GM20000 (cell line): ENCODE results near the gene YIF1A.

Experiments used
- DNase-seq: peaks from one replicate; pipeline ENCODE4 v3.0.0; 2012; ENCODE audit warnings: low spot score
- TF ChIP-seq, protein P1 (sequence below): IDR thresholded peaks from 2 replicates; pipeline ENCODE4 v1.5.1; 2012; ENCODE audit warnings: mild to moderate bottlenecking, control low read depth; ENCODE audit errors: extremely low read depth, missing control alignments

YIF1A gene

DNA sequence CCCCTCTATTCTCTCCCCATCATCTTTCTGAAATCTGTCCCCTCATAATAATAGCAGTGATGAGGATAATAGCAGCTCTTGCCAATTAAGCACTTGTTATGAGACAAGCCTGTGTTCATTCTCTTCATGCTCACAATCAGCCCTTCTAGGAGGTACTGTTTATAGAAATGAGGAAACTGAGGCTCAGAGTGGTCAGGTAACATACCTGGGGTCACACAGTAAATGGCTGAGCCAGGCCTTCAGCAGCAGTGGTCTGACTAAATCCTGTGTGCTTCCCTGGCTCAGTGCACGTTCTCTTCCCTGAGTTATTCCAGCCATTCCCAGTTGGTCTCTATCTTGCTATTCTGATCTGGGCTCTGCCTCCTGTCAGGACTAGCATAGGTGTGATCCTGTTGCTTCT is 14.7 kb downstream of the YIF1A start:
- DNase-seq = no peak
- TF ChIP-seq, protein P1, sequence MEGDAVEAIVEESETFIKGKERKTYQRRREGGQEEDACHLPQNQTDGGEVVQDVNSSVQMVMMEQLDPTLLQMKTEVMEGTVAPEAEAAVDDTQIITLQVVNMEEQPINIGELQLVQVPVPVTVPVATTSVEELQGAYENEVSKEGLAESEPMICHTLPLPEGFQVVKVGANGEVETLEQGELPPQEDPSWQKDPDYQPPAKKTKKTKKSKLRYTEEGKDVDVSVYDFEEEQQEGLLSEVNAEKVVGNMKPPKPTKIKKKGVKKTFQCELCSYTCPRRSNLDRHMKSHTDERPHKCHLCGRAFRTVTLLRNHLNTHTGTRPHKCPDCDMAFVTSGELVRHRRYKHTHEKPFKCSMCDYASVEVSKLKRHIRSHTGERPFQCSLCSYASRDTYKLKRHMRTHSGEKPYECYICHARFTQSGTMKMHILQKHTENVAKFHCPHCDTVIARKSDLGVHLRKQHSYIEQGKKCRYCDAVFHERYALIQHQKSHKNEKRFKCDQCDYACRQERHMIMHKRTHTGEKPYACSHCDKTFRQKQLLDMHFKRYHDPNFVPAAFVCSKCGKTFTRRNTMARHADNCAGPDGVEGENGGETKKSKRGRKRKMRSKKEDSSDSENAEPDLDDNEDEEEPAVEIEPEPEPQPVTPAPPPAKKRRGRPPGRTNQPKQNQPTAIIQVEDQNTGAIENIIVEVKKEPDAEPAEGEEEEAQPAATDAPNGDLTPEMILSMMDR = no peak

DNA sequence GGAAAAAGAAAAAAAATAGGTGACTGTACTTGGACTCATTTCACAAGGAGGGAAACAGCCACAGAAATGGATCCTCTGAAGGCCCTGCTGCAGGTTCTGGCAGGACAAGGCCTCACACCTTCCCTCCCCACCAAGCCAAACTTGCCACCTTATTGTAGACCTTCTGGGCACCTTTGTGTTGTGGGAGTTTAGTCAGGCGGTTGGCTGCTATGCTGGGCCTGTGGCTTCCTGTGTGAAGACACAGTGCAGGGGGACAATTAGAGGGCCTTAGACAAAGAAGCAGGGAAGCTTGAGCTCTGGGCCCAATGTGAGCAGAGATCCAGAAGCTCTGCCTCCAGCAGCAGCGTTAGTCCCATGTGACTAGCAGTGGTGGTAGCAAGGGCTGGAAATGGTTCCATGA is 16.3 kb downstream of the YIF1A start:
- no peak for DNase-seq
- TF ChIP-seq, protein P1 = no peak

DNA sequence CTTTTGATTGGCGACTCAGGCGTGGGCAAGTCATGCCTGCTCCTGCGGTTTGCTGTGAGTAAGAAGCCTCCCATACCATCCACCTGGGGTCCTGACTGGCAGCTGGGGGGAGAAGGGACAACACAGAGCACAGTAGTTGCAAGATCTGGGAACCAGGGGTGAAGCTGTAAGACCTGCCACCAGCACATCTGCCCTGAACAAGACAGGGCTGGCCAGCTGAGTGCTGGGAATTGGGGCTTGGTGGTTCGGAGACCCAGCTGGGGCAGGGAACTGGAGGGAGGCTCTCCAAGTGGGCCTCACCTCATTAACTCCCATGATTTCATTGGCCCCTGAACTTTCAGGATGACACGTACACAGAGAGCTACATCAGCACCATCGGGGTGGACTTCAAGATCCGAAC is 17.1 kb downstream of the YIF1A start:
- TF ChIP-seq, protein P1 = no peak
- no peak for DNase-seq

DNA sequence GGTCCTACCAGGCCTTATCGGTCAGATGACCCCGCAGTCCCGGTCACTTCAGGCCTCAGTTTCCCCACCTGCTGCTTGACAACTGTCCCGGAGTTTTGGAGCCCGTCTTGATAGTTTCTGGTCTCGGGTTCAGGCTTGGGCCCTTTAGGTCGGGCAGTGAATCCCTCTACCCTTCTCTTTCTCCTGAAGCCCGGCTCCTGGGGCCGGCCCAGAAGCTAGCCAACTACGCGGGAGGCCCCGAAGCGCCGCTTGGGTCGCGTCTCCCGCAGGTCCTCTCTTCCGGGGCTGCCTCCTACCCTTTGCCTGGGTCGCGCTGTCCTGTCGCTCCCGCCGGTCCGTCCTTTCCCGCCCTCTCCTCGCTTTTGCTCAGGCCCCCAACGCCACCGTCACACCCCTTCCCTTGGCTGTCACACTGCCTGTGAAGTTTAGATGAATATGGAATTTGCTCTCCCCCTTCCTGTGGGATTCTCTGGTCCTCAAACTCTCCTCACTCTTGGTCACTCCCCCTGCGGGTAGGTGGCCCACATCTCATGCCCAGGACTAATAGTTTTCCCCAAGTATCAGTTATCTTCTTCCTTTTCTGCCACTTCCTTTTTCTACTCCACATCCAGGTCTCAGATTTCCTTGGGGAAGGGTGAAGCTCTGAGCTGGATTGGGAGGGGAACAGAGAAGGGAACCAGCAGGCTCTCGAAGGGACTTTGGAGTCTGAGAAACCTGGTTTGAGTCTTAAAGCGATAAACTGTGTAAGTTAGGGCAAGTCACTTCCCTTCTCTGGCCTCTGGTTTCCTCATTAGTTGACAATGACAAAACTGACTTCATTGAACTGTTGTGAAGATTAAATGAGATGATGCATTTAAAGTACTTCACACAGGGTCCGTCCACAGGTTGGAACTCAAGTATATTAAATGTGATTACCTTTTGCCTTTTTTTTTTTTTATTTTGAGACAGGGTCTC is 19.7 kb downstream of the YIF1A start:
- peak; percentile 57 for DNase-seq
- TF ChIP-seq, protein P1 = no peak

DNA sequence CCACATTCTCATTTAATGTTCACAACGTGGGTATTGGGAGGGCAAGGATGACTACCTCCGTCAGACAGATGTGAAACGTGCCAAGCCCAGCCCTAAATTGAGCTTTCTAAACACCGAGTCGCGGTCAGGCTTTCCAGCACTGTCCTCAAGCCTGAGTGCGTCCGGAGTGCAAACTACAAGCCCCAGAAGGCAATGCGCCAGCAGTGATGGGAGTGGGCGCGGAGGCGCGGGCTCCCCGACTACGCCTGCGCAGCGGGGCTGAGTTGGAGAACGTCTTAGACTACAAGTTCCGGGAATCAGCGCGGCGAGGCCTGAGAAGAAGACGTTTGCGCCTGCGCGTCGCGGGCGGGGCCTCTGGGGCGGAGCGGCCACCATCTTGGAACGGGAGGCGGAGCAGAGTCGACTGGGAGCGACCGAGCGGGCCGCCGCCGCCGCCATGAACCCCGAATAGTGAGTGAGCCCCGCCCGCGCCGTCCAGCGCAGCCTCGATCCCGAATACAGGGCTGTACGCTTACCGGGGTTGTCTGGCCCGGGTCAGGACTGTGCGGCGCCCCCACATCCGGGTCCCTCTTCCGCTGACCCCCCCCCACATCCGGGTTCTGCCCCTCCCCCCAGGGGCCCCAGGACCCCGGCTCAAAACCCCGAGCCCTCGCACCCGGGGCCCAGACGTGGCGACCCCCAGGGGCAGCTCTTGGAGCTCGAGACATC is 20.5 kb downstream of the YIF1A start, which contains the start of gene RAB1B:
Gene RAB1B, plus strand, starts transcription at position 396 of the 708 bp plus-strand sequence. Its CDS starts 41 bp downstream, at position 437.
- DNase-seq = peak; percentile 99
- TF ChIP-seq, protein P1 = no peak

DNA sequence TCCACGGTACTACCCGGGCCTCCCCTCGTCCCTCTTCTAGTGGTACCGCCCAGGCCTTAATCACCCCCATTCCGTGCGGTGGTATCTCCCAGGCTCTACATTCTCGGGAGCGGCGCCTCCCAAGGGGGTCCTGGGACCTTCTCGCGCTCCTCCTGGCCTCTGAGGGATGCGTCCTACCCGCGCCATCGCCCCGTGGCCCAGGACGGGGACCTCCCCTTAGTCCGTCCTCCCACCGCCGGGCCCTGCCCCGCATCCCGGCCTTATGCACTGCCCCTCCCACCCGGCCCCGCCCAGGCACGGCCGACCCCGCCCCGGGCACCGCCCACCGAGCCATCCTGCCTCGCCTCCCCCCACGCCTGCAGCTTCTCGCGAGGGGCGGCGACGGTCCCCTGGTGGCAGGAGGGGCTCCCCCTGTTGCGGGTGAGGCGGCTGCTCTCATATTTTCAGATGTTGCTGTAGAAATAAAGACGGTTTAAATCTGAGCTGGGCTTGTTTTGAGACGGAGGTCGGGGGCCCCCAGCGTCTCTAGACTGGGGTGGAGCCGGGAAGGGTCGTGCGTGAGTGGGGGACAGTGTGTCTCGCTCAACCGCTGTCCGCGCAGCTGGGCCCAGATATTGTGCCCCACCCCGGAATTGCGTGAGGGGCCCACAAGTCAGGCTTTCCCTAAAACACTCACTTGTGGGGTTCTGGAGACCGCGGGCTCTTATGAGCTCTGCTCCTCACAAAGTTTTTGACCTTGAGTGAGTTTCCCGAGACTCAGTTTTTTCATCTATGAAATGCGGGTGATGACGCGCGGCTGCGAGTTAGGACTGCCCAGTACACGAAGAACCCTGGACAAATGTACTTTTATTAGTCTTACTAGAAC is 21.3 kb downstream of the YIF1A start:
- DNase-seq = peak; percentile 95
- TF ChIP-seq, protein P1 = no peak
